Cerebellar cortex (tissue), 1 donor: ENCODE measurements around the gene OTC.

Experiments used
- DNase-seq: peaks from one replicate; pipeline ENCODE4 v3.0.0-alpha.2; 2015; ENCODE audit warnings: low spot score

The OTC gene

GRCh38 chrX:38352362-38352761 is at the start of gene OTC:
TSS of gene OTC (plus strand) at chrX:38352604. CDS start at chrX:38352697, 93 bp downstream.
- DNase-seq, result no peak

GRCh38 chrX:38304010-38304409 is 48.4 kb upstream of the OTC start:
- peak; percentile 6 for DNase-seq

- DNase-seq, result no peak
Observed at GRCh38 chrX:38305971-38306370, 46.4 kb upstream of the OTC start.

GRCh38 chrX:38311743-38312142 is 40.7 kb upstream of the OTC start:
- no peak for DNase-seq

- DNase-seq, result no peak
Observed at GRCh38 chrX:38312436-38312835, 40.0 kb upstream of the OTC start.

GRCh38 chrX:38313190-38313589 is 39.2 kb upstream of the OTC start:
- no peak for DNase-seq

GRCh38 chrX:38315186-38315585 is 37.2 kb upstream of the OTC start:
- no peak for DNase-seq

- DNase-seq, result no peak
Observed at GRCh38 chrX:38318196-38318595, 34.2 kb upstream of the OTC start.

- DNase-seq, result no peak
Observed at GRCh38 chrX:38318606-38319005, 33.8 kb upstream of the OTC start.

GRCh38 chrX:38320819-38321218 is 31.6 kb upstream of the OTC start:
- no peak for DNase-seq

- DNase-seq, result peak; percentile 2
Observed at GRCh38 chrX:38326086-38326485, 26.3 kb upstream of the OTC start.

- DNase-seq, result peak; percentile 87
Observed at GRCh38 chrX:38327007-38327774, 25.2 kb upstream of the OTC start, which contains the start of gene RPGR. TSS of gene RPGR (minus strand) at chrX:38327509. CDS start at chrX:38327367, 142 bp downstream.

GRCh38 chrX:38327775-38328081 is 24.7 kb upstream of the OTC start:
- DNase-seq, result peak; percentile 0

GRCh38 chrX:38332505-38332904 is 19.9 kb upstream of the OTC start:
- DNase-seq, result no peak

GRCh38 chrX:38335382-38335781 is 17.0 kb upstream of the OTC start:
- no peak for DNase-seq

- no peak for DNase-seq
Observed at GRCh38 chrX:38336538-38337240, 15.7 kb upstream of the OTC start.

- no peak for DNase-seq
Observed at GRCh38 chrX:38341442-38341841, 11.0 kb upstream of the OTC start.

GRCh38 chrX:38342853-38343778 is 9.3 kb upstream of the OTC start:
- no peak for DNase-seq

- no peak for DNase-seq
Observed at GRCh38 chrX:38346150-38346549, 6.3 kb upstream of the OTC start.

- no peak for DNase-seq
Observed at GRCh38 chrX:38347136-38347535, 5.3 kb upstream of the OTC start.

GRCh38 chrX:38351346-38351745 is 1.1 kb upstream of the OTC start:
- no peak for DNase-seq

- DNase-seq, result no peak
Observed at GRCh38 chrX:38356401-38356800, 4.0 kb downstream of the OTC start.
